Suprapubic skin (tissue), 4 donors: ENCODE results near the gene PIK3AP1.

Experiments
- CTCF ChIP-seq, 2 donors: fragments of 200-600 bp in 1 of 2; fragments of 450-650 bp in 1 of 2; sonication (generic) in 1 of 2; IDR thresholded peaks; one replicate each; pipeline ENCODE4 v1.5.1; 2016 to 2019; ENCODE audit warnings: antibody characterized with exemption in 2 of 2, mild to moderate bottlenecking in 1 of 2, moderate library complexity in 1 of 2
- EP300 ChIP-seq: sonication (generic); formaldehyde crosslinking; IDR thresholded peaks from one replicate; pipeline ENCODE4 v1.6.1; 2017; ENCODE audit warnings: antibody characterized with exemption
- POLR2AphosphoS5 ChIP-seq, 3 donors: sonication (generic); formaldehyde crosslinking; IDR thresholded peaks; one replicate each; pipeline ENCODE4 v1.6.1; 2017; ENCODE audit warnings: antibody characterized with exemption in 3 of 3

GRCh38 chr10:96705134-96705533 lies 15.2 kb downstream of the PIK3AP1 start:
- TF ChIP-seq CTCF (IDR thresholded peaks at IDR 0.05) = no peak
- no peak for TF ChIP-seq EP300
- TF ChIP-seq POLR2AphosphoS5 (IDR thresholded peaks at IDR 0.05) = no peak
